DOHH2 (cell line): ENCODE measurements around the gene CPEB4.

ENCODE experiments used
- H3F3A ChIP-seq: fragments of 200-600 bp; sonication (generic), shearing (Covaris generic); 2 replicates; pipeline ENCODE4 v1.6.0; 2016; ENCODE audit warnings: antibody characterized with exemption, mild to moderate bottlenecking; ENCODE audit not compliant: control insufficient read depth, insufficient read depth
- H3K27ac ChIP-seq: fragments of 200-600 bp; sonication (generic); 2 replicates; pipeline ENCODE4 v1.5.1; 2014; ENCODE audit warnings: low read depth, mild to moderate bottlenecking, low read length, moderate library complexity
- H3K27me3 ChIP-seq: fragments of 200-600 bp; sonication (generic); 2 replicates; pipeline ENCODE4 v1.6.1; 2014; ENCODE audit warnings: mild to moderate bottlenecking, low read length, mixed read lengths; ENCODE audit not compliant: control insufficient read depth
- H3K36me3 ChIP-seq: fragments of 200-600 bp; sonication (generic); 2 replicates; pipeline ENCODE4 v1.6.1; 2014; ENCODE audit warnings: mild to moderate bottlenecking, low read length, moderate library complexity, mixed read lengths; ENCODE audit not compliant: control insufficient read depth
- H3K4me1 ChIP-seq: fragments of 200-600 bp; sonication (generic); 2 replicates; pipeline ENCODE4 v1.6.1; 2014; ENCODE audit warnings: mild to moderate bottlenecking, low read length, mixed read lengths; ENCODE audit not compliant: control insufficient read depth
- H3K4me2 ChIP-seq: fragments of 200-600 bp; sonication (generic); 2 replicates; pipeline ENCODE4 v1.6.0; 2014; ENCODE audit warnings: mild to moderate bottlenecking, low read length, moderate library complexity
- H3K4me3 ChIP-seq: fragments of 200-600 bp; sonication (generic); 2 replicates; pipeline ENCODE4 v1.5.1; 2014; ENCODE audit warnings: mild to moderate bottlenecking, low read length, mixed read lengths
- H3K79me2 ChIP-seq: fragments of 200-600 bp; sonication (generic); 2 replicates; pipeline ENCODE4 v1.6.1; 2014; ENCODE audit warnings: mild to moderate bottlenecking, low read length, mixed read lengths; ENCODE audit not compliant: control insufficient read depth
- H3K9me2 ChIP-seq: fragments of 200-600 bp; sonication (generic); replicated peaks from 2 replicates; pipeline ENCODE4 v1.6.1; 2014; ENCODE audit warnings: mild to moderate bottlenecking, low read length, mixed read lengths; ENCODE audit not compliant: control insufficient read depth
- H3K9me3 ChIP-seq: fragments of 200-600 bp; sonication (generic); 2 replicates; pipeline ENCODE4 v1.6.1; 2014; ENCODE audit warnings: antibody characterized with exemption, low read length, mixed read lengths; ENCODE audit not compliant: control insufficient read depth, insufficient read depth
- H4K20me1 ChIP-seq: fragments of 200-600 bp; sonication (generic); 2 replicates; pipeline ENCODE4 v1.6.0; 2014; ENCODE audit warnings: low read depth, mild to moderate bottlenecking, antibody characterized with exemption, low read length, moderate library complexity; ENCODE audit not compliant: control insufficient read depth, insufficient read depth
- CTCF ChIP-seq: fragments of 200-600 bp; sonication (generic); IDR thresholded peaks from one replicate; pipeline ENCODE4 v1.5.1; 2014; ENCODE audit warnings: antibody characterized with exemption, mild to moderate bottlenecking, low read depth, low read length; ENCODE audit not compliant: poor library complexity, severe bottlenecking
- EZH2phosphoT487 ChIP-seq: fragments of 200-600 bp; sonication (generic); IDR thresholded peaks from 2 replicates; pipeline ENCODE4 v1.6.1; 2017; ENCODE audit warnings: borderline replicate concordance, mild to moderate bottlenecking, antibody characterized with exemption, low read length, moderate library complexity, mixed read lengths

The CPEB4 gene

GRCh38 chr5:173853370-173854131 is 34.6 kb upstream of the CPEB4 start:
- H4K20me1 ChIP-seq: no peaks in the 10 kb centered on the region
- H3K9me3 ChIP-seq: no peaks in the 10 kb centered on the region
- no peaks in the 10 kb centered on the region for H3K79me2 ChIP-seq
- H3K27ac ChIP-seq: no peak overlapping the region
- no peak overlapping the region for H3K4me2 ChIP-seq
- no peaks in the 10 kb centered on the region for H3K36me3 ChIP-seq
- H3F3A ChIP-seq: no peaks in the 10 kb centered on the region
- H3K4me1 ChIP-seq: peaks cover 3% of the 10 kb centered on the region; the same call in 1 of the 2 replicates
- TF ChIP-seq EZH2phosphoT487: no peak
- no peak for TF ChIP-seq CTCF
- H3K4me3 ChIP-seq: no peak overlapping the region
- no peaks in the 10 kb centered on the region for H3K27me3 ChIP-seq
- H3K9me2 ChIP-seq: no peaks in the 10 kb centered on the region

- Histone ChIP-seq H3K4me1 (peaks cover 3% of the 10 kb centered on the region; the same call in 1 of the 2 replicates), H3K4me3 (no peak overlapping the region), H3F3A (no peaks in the 10 kb centered on the region), H3K27ac (no peak overlapping the region), H3K9me3 (no peaks in the 10 kb centered on the region), H3K9me2 (no peaks in the 10 kb centered on the region), H4K20me1 (no peaks in the 10 kb centered on the region), H3K27me3 (no peaks in the 10 kb centered on the region), H3K36me3 (no peaks in the 10 kb centered on the region), H3K4me2 (no peak overlapping the region), H3K79me2 (no peaks in the 10 kb centered on the region)
- TF ChIP-seq EZH2phosphoT487 (no peak), CTCF (no peak)
Measured at GRCh38 chr5:173855162-173855994, 32.8 kb upstream of the CPEB4 start.

- TF ChIP-seq EZH2phosphoT487: no peak
- TF ChIP-seq CTCF: no peak
- no peak overlapping the region for H3K4me3 ChIP-seq
- no peaks in the 10 kb centered on the region for H3K9me3 ChIP-seq
- H3F3A ChIP-seq: no peaks in the 10 kb centered on the region
- no peak overlapping the region for H3K4me2 ChIP-seq
- H3K27ac ChIP-seq: no peak overlapping the region
- no peaks in the 10 kb centered on the region for H3K27me3 ChIP-seq
- no peaks in the 10 kb centered on the region for H4K20me1 ChIP-seq
- H3K9me2 ChIP-seq: no peaks in the 10 kb centered on the region
- H3K4me1 ChIP-seq: no peaks in the 10 kb centered on the region
- no peaks in the 10 kb centered on the region for H3K36me3 ChIP-seq
- no peaks in the 10 kb centered on the region for H3K79me2 ChIP-seq
Measured at GRCh38 chr5:173855995-173856656, 32.0 kb upstream of the CPEB4 start.
